ENCODE data around the gene AGAP2. TPM values are rescaled to one million over a fixed set of nuclear protein-coding genes. Genes with fewer than 3 reads are reported as not detected.

Gene AGAP2
- polyA plus RNA-seq, 1 experiment: 0.05 TPM

- no peak for DNase-seq (ENCODE audit: low read depth)
- ChIA-PET POLR2A (no interaction called here), CTCF (interaction anchor here (0.5 kb wide), 1 partner anchor 48 kb away, joined by 3 read pairs; no protein-coding TSS in a partner anchor)
- Histone ChIP-seq H3K36me3 (ENCODE audit: control insufficient read depth, insufficient read depth, low read length) (no peaks in the 10 kb centered on the region; the same call in 1 of the 2 replicates), H3K27me3 (ENCODE audit: control insufficient read depth, insufficient read depth, low read length) (peaks cover 6% of the 10 kb centered on the region), H3K4me3 (ENCODE audit: low read depth, low read length) (peak overlapping the region; percentile 52)
- TF ChIP-seq CTCF (IDR thresholded peaks at IDR 0.05; ENCODE audit: insufficient read depth, low read depth, low read length): no peak
Observed at GRCh38 chr12:57755194-57755453, 16.6 kb upstream of the AGAP2 start.

GRCh38 chr12:57754411-57755193 is 16.1 kb upstream of the AGAP2 start, which contains the start of gene MARCHF9:
Gene MARCHF9 (plus strand): TSS chr12:57755103. CDS start chr12:57755529, 426 bp downstream.
- no peaks in the 10 kb centered on the region; the same call in 1 of the 2 replicates for H3K36me3 ChIP-seq (ENCODE audit: control insufficient read depth, insufficient read depth, low read length)
- no peak for TF ChIP-seq CTCF (IDR thresholded peaks at IDR 0.05; ENCODE audit: insufficient read depth, low read depth, low read length)
- ChIA-PET CTCF (interaction anchor here (0.5 to 0.6 kb wide), 2 partner anchors 28 to 48 kb away, joined by 3 read pairs; no protein-coding TSS in a partner anchor), POLR2A (no interaction called here)
- peak within 1 kb of the TSS; percentile 52 for H3K4me3 ChIP-seq (ENCODE audit: low read depth, low read length)
- peaks cover 6% of the 10 kb centered on the region for H3K27me3 ChIP-seq (ENCODE audit: control insufficient read depth, insufficient read depth, low read length)
- DNase-seq (ENCODE audit: low read depth): no peak

GRCh38 chr12:57753756-57754337 is 15.3 kb upstream of the AGAP2 start:
- TF ChIP-seq CTCF (IDR thresholded peaks at IDR 0.05; ENCODE audit: insufficient read depth, low read depth, low read length): no peak
- ChIA-PET POLR2A (no interaction called here), CTCF (interaction anchor here (0.6 kb wide), 1 partner anchor 28 kb away, joined by 3 read pairs; no protein-coding TSS in a partner anchor)
- no peak overlapping the region for H3K4me3 ChIP-seq (ENCODE audit: low read depth, low read length)
- no peak for DNase-seq (ENCODE audit: low read depth)
- peaks cover 6% of the 10 kb centered on the region for H3K27me3 ChIP-seq (ENCODE audit: control insufficient read depth, insufficient read depth, low read length)
- peaks cover 4% of the 10 kb centered on the region for H3K36me3 ChIP-seq (ENCODE audit: control insufficient read depth, insufficient read depth, low read length)

GRCh38 chr12:57752668-57753000 is 14.1 kb upstream of the AGAP2 start:
- CTCF ChIA-PET: interaction anchor here (0.9 to 1.1 kb wide), 3 partner anchors 16 to 27 kb away, joined by 3 to 4 read pairs (median 3); no protein-coding TSS in a partner anchor
- DNase-seq (ENCODE audit: low read depth): no peak
- peaks cover 6% of the 10 kb centered on the region for H3K27me3 ChIP-seq (ENCODE audit: control insufficient read depth, insufficient read depth, low read length)
- POLR2A ChIA-PET: interaction anchor here (1.1 kb wide), 1 partner anchor 19 kb away, joined by 3 read pairs; the partner anchor contains the start of genes EEF1AKMT3 and METTL1
- TF ChIP-seq CTCF (IDR thresholded peaks at IDR 0.05; ENCODE audit: insufficient read depth, low read depth, low read length): no peak
- peaks cover 7% of the 10 kb centered on the region for H3K36me3 ChIP-seq (ENCODE audit: control insufficient read depth, insufficient read depth, low read length)
- H3K4me3 ChIP-seq (ENCODE audit: low read depth, low read length): peak overlapping the region; percentile 3
